Measurements from ENCODE around the gene FCHSD2.
"Not testable (repeated sequence)": the region's sequence is repeated elsewhere in the genome, so short reads cannot be mapped to it uniquely, and the experiment has no call there.

GRCh38 chr11:72977782-72978181, 164.3 kb downstream of the FCHSD2 start:
- TF ChIP-seq CTCF (IDR thresholded peaks at IDR 0.05; ENCODE audit: borderline replicate concordance, extremely low read depth, low read length, poor library complexity, severe bottlenecking); EZH2 (IDR thresholded peaks at IDR 0.05; ENCODE audit: borderline replicate concordance, low read depth, low read length, severe bottlenecking): not testable (repeated sequence)

All from DND-41 (cell line).